ENCODE data around the gene GALNS. TPM values are rescaled to one million over a fixed set of nuclear protein-coding genes. Genes with fewer than 3 reads are reported as not detected.

GALNS gene
- total and polyA plus RNA-seq, 2 donors (not counting 1 experiment from before 2014, with no cell fraction given) = 45.5 to 68.4 TPM

DNA sequence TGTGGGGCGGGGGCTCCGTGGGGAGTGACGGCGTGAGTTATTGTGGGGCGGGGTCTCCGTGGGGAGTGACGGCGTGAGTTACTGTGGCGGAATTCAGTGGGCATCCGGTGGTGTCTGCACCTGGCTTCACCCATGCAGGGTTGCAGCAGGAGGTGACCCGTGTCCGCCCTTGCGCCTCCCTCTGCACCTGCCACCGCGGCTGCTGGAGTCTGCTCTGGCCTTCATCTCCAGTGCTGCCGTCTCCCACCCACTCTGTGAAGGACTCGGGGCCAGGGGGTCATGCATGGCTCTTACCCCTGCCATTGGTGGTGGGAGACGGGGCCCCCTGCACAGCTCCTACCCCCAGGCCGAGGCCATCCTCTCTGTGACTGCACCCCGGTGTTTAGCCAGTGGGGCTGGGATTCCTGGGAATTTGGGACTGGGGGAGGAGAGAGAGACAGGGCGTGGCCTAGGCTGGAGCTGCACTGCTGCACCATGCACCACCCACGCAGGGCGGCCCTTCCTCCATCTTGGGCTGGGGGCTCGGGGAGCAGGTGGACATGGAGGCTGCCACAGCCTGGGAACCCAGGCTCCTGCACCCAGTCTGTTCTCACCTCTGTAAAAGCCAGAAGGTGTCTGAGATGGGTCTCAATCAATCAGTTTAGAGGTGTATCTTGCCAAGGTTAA lies 11.0 kb upstream of the GALNS start:
- H3K4me1 ChIP-seq (ENCODE audit: control insufficient read depth in 2 of 2, insufficient read depth in 2 of 2, low read length in 2 of 2) = peaks cover 13 to 19% of the 10 kb centered on the region in 2 donors
- H3K36me3 ChIP-seq (replicated peaks in 1 of 2; ENCODE audit: control extremely low read depth in 1 of 2, control insufficient read depth in 1 of 2, extremely low read depth in 1 of 2, insufficient read depth in 2 of 2, low read length in 1 of 2) = peaks cover 0 to 3% of the 10 kb centered on the region in 2 experiments
- peaks cover 11% of the 10 kb centered on the region for H3K4me1 Mint-ChIP-seq
- CTCF ChIA-PET = interaction anchor here (1.4 kb wide), 1 partner anchor 10 kb away, joined by 4 read pairs; no protein-coding TSS in a partner anchor
- WGBS (ENCODE audit: insufficient coverage) = 80% methylated on average over 21 of the region's 24 CpGs
- H3K27ac ChIP-seq (ENCODE audit: low read length in 2 of 2) = no peak overlapping the region
- intact Hi-C loops (cut with micrococcal nuclease) = no loop called here
- H3K9me3 ChIP-seq (ENCODE audit: control extremely low read depth in 1 of 3, control insufficient read depth in 2 of 3, insufficient read depth in 1 of 3, low read length in 2 of 3) = no peaks in the 10 kb centered on the region
- no peak overlapping the region for H3K4me3 ChIP-seq (ENCODE audit: control extremely low read depth in 1 of 5, extremely low read depth in 1 of 5, insufficient read depth in 1 of 5, low read depth in 2 of 5, low read length in 4 of 5)
- H3K79me2 ChIP-seq (ENCODE audit: control insufficient read depth, insufficient read depth, low read length) = no peaks in the 10 kb centered on the region
- POLR2A ChIA-PET = no interaction called here
- H2AFZ ChIP-seq (ENCODE audit: insufficient read depth, low read depth, low read length, poor library complexity, severe bottlenecking) = no peak overlapping the region
- H4K20me1 ChIP-seq (ENCODE audit: control insufficient read depth, insufficient read depth, low read length, poor library complexity, severe bottlenecking) = peaks cover 4% of the 10 kb centered on the region
- no peak overlapping the region for H3K27ac Mint-ChIP-seq
- TF ChIP-seq, protein P1, sequence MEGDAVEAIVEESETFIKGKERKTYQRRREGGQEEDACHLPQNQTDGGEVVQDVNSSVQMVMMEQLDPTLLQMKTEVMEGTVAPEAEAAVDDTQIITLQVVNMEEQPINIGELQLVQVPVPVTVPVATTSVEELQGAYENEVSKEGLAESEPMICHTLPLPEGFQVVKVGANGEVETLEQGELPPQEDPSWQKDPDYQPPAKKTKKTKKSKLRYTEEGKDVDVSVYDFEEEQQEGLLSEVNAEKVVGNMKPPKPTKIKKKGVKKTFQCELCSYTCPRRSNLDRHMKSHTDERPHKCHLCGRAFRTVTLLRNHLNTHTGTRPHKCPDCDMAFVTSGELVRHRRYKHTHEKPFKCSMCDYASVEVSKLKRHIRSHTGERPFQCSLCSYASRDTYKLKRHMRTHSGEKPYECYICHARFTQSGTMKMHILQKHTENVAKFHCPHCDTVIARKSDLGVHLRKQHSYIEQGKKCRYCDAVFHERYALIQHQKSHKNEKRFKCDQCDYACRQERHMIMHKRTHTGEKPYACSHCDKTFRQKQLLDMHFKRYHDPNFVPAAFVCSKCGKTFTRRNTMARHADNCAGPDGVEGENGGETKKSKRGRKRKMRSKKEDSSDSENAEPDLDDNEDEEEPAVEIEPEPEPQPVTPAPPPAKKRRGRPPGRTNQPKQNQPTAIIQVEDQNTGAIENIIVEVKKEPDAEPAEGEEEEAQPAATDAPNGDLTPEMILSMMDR (IDR thresholded peaks at IDR 0.05) = no peak
- TF ChIP-seq EZH2 (IDR thresholded peaks at IDR 0.05; ENCODE audit: borderline replicate concordance, insufficient read depth, low read depth, low read length, poor library complexity, severe bottlenecking) = no peak
- no peak overlapping the region for H3K9ac ChIP-seq (ENCODE audit: low read length)
- H3K4me3 Mint-ChIP-seq = no peak overlapping the region
- no peaks in the 10 kb centered on the region for H3K9me3 Mint-ChIP-seq (ENCODE audit: insufficient read depth)
- DNase-seq (no peak), ATAC-seq (ENCODE audit: low read depth) (no peak)
- no peak overlapping the region for H3K4me2 ChIP-seq (replicated peaks; ENCODE audit: low read depth, low read length, poor library complexity, severe bottlenecking)
- H3K27me3 ChIP-seq (replicated peaks in 1 of 4; ENCODE audit: control extremely low read depth in 1 of 4, control insufficient read depth in 3 of 4, insufficient read depth in 4 of 4, low read length in 3 of 4) = peaks cover 0 to 34% (median 4%) of the 10 kb centered on the region in 4 experiments
- H3K27me3 Mint-ChIP-seq = peaks cover 10% of the 10 kb centered on the region

DNA sequence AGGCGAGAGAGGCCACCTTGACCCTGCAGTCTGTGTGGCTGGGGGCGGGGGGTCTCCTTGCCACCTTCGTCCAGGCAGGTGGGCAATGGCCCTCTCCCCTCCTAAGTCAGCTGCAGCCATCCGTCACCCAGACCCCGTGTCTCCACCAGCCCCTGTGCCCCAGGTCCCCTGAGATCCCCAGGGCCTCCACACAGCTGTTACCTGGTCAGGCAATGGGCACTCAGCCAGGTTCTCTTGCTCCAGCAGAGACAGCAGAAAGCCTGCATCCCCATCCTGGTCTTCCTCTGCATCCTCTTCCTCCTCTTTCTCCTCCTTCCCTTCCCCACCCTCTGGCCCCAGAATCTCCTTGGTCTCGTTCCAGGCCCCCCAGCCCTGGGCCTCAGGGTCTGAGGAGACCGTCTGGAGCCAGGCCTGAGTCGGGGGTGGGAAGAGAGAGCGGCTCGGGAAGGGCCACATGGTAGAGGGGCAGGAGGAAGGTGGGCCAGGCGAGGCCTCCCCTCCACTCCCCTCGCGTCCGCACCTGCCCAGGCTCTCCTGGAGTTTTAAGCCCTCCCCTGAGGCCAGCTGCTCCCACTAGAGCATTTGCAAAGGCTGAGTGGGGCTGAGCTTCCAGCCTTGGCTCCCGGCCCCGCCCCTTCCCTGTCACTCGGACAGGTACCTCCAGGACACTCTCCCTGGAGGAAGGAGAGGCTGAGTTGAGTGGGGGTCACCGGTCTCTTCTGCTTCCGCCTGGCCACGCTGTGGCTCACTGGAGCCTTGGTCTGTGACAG lies 9.6 kb upstream of the GALNS start, which contains the start of gene PABPN1L:
PABPN1L (minus strand) TSS at position 510 of the 770 bp plus-strand sequence; CDS start at position 456, 54 bp downstream.
- Histone ChIP-seq H4K20me1 (ENCODE audit: control insufficient read depth, insufficient read depth, low read length, poor library complexity, severe bottlenecking) (no peaks in the 10 kb centered on the region), H3K4me3 (ENCODE audit: control extremely low read depth in 1 of 5, extremely low read depth in 1 of 5, insufficient read depth in 1 of 5, low read depth in 2 of 5, low read length in 4 of 5) (no peak within 1 kb of the TSS), H3K36me3 (replicated peaks in 1 of 2; ENCODE audit: control extremely low read depth in 1 of 2, control insufficient read depth in 1 of 2, extremely low read depth in 1 of 2, insufficient read depth in 2 of 2, low read length in 1 of 2) (peaks cover 0 to 16% of the 10 kb centered on the region in 2 experiments), H3K4me2 (replicated peaks; ENCODE audit: low read depth, low read length, poor library complexity, severe bottlenecking) (no peak within 1 kb of the TSS), H3K9ac (ENCODE audit: low read length) (no peak within 1 kb of the TSS), H3K9me3 (ENCODE audit: control extremely low read depth in 1 of 3, control insufficient read depth in 2 of 3, insufficient read depth in 1 of 3, low read length in 2 of 3) (no peaks in the 10 kb centered on the region), H3K79me2 (ENCODE audit: control insufficient read depth, insufficient read depth, low read length) (peaks cover 1% of the 10 kb centered on the region), H3K4me1 (ENCODE audit: control insufficient read depth in 2 of 2, insufficient read depth in 2 of 2, low read length in 2 of 2) (peaks cover 11 to 12% of the 10 kb centered on the region in 2 donors), H2AFZ (ENCODE audit: insufficient read depth, low read depth, low read length, poor library complexity, severe bottlenecking) (no peak within 1 kb of the TSS), H3K27me3 (replicated peaks in 1 of 4; ENCODE audit: control extremely low read depth in 1 of 4, control insufficient read depth in 3 of 4, insufficient read depth in 4 of 4, low read length in 3 of 4) (peaks cover 0 to 31% (median 4%) of the 10 kb centered on the region in 4 experiments), H3K27ac (ENCODE audit: low read length in 2 of 2) (no peak within 1 kb of the TSS)
- Mint-ChIP-seq H3K27me3 (peaks cover 10% of the 10 kb centered on the region), H3K4me3 (no peak within 1 kb of the TSS), H3K4me1 (peaks cover 9% of the 10 kb centered on the region), H3K9me3 (ENCODE audit: insufficient read depth) (no peaks in the 10 kb centered on the region), H3K27ac (no peak within 1 kb of the TSS)
- TF ChIP-seq, protein P1 (IDR thresholded peaks at IDR 0.05) = no peak
- TF ChIP-seq EZH2 (IDR thresholded peaks at IDR 0.05; ENCODE audit: borderline replicate concordance, insufficient read depth, low read depth, low read length, poor library complexity, severe bottlenecking) = no peak
- CTCF ChIA-PET = interaction anchor here (1.1 to 1.4 kb wide), 2 partner anchors 8 to 10 kb away, joined by 3 to 4 read pairs; no protein-coding TSS in a partner anchor
- intact Hi-C loops (cut with micrococcal nuclease) = no loop called here
- WGBS (ENCODE audit: insufficient coverage) = 84% methylated on average over 15 of the region's 20 CpGs
- POLR2A ChIA-PET = no interaction called here
- no peak for ATAC-seq (ENCODE audit: low read depth)
- DNase-seq = no peak

Measured in B cell (primary cell).